DMS153 treated with DMSO at 0.1 percent for 48 hours (cell line): ENCODE results near the gene SLC7A6.

ENCODE experiments used
- DNase-seq: peaks from one replicate; lab custom pipeline; 2025; ENCODE audit not compliant: unreplicated experiment; lab: John Stamatoyannopoulos, UW

SLC7A6 gene

GRCh38 chr16:68339214-68339613 lies 74.9 kb downstream of the SLC7A6 start:
- DNase-seq, result no peak

- no peak for DNase-seq
Observed at GRCh38 chr16:68342620-68343019, 78.3 kb downstream of the SLC7A6 start.

GRCh38 chr16:68343137-68343536 lies 78.8 kb downstream of the SLC7A6 start:
- DNase-seq, result no peak

GRCh38 chr16:68344252-68344651 lies 79.9 kb downstream of the SLC7A6 start:
- no peak for DNase-seq

GRCh38 chr16:68345351-68345810 lies 81.1 kb downstream of the SLC7A6 start:
- no peak for DNase-seq

GRCh38 chr16:68345958-68346635 lies 81.8 kb downstream of the SLC7A6 start:
- DNase-seq, result no peak

GRCh38 chr16:68346892-68347480 lies 82.7 kb downstream of the SLC7A6 start:
- DNase-seq, result no peak

GRCh38 chr16:68347605-68348004 lies 83.3 kb downstream of the SLC7A6 start:
- no peak for DNase-seq

- no peak for DNase-seq
Observed at GRCh38 chr16:68348639-68349445, 84.5 kb downstream of the SLC7A6 start.

GRCh38 chr16:68349838-68350410 lies 85.6 kb downstream of the SLC7A6 start:
- DNase-seq, result no peak

GRCh38 chr16:68350813-68351350 lies 86.6 kb downstream of the SLC7A6 start:
- DNase-seq, result no peak
